H1 (cell line): ENCODE data around the gene ANKRD12. TPM values are rescaled to one million over a fixed set of nuclear protein-coding genes. Genes with fewer than 3 reads are reported as not detected.

Experiments
- ATF2 ChIP-seq: IDR thresholded peaks from 2 replicates; pipeline ENCODE4 v1.6.1; 2012; ENCODE audit warnings: low read length, inconsistent platforms
- BCL11A ChIP-seq, 2 experiments: IDR thresholded peaks; one replicate each; pipeline ENCODE4 v1.6.1; 2011; ENCODE audit warnings: low read depth in 2 of 2, low read length in 2 of 2, mild to moderate bottlenecking in 2 of 2
- CBX8 ChIP-seq: fragments of 300-800, 300-1000 bp; sonication (generic); IDR thresholded peaks from 2 replicates; pipeline ENCODE4 v1.7.1; 2016; ENCODE audit warnings: low read depth, low read length, borderline replicate concordance
- CTCF ChIP-seq, 3 experiments: IDR thresholded peaks; 1 replicate in 2 of 3; 2 replicates in 1 of 3; pipeline versions ENCODE4 v1.5.1 to v1.6.1; 2011; ENCODE audit warnings: low read length in 3 of 3, mild to moderate bottlenecking in 3 of 3, inconsistent platforms in 2 of 3, low read depth in 1 of 3, moderate library complexity in 1 of 3; ENCODE audit not compliant: insufficient read depth in 1 of 3; ENCODE audit errors: control extremely low read depth in 1 of 3
- FOSL1 ChIP-seq: IDR thresholded peaks from 2 replicates; pipeline ENCODE4 v1.6.1; 2011; ENCODE audit warnings: mild to moderate bottlenecking, low read depth, low read length, moderate library complexity; ENCODE audit not compliant: insufficient read depth
- HDAC2 ChIP-seq, 2 experiments: fragments of 300-600 bp in 1 of 2; sonication (generic) in 1 of 2; IDR thresholded peaks; 2 replicates each; pipeline ENCODE4 v1.6.1; 2011 to 2012; ENCODE audit warnings: low read depth in 2 of 2, low read length in 2 of 2, mild to moderate bottlenecking in 2 of 2, moderate library complexity in 2 of 2, borderline replicate concordance in 1 of 2, inconsistent platforms in 1 of 2
- NANOG ChIP-seq: IDR thresholded peaks from 2 replicates; pipeline ENCODE4 v1.6.1; 2011; ENCODE audit warnings: low read length, low read depth, mild to moderate bottlenecking, inconsistent platforms; ENCODE audit not compliant: insufficient read depth, poor library complexity, severe bottlenecking
- POLR2AphosphoS5 ChIP-seq: IDR thresholded peaks from 2 replicates; pipeline ENCODE4 v1.6.1; 2011; ENCODE audit warnings: low read depth, low read length
- POU5F1 ChIP-seq: IDR thresholded peaks from 2 replicates; pipeline ENCODE4 v1.6.1; 2011; ENCODE audit warnings: low read depth, mild to moderate bottlenecking, low read length, moderate library complexity
- RFX5 ChIP-seq: IDR thresholded peaks from 2 replicates; pipeline ENCODE4 v1.6.1; 2011; ENCODE audit warnings: low read depth, low read length, improper control_type of control experiment, borderline replicate concordance
- SAP30 ChIP-seq: fragments of 300-600 bp; sonication (generic); IDR thresholded peaks from 2 replicates; pipeline ENCODE4 v1.7.1; 2012; ENCODE audit warnings: low read length, moderate library complexity, mild to moderate bottlenecking, inconsistent platforms; ENCODE audit not compliant: insufficient read depth, insufficient replicate concordance
- SP1 ChIP-seq: IDR thresholded peaks from 2 replicates; pipeline ENCODE4 v1.6.1; 2011; ENCODE audit warnings: low read depth, low read length
- TAF1 ChIP-seq: IDR thresholded peaks from 2 replicates; pipeline ENCODE4 v1.6.1; 2011; ENCODE audit warnings: mild to moderate bottlenecking, low read depth, low read length
- TAF7 ChIP-seq: optimal IDR thresholded peaks from 2 replicates; pipeline ENCODE3; 2011; ENCODE audit warnings: low read depth, mild to moderate bottlenecking, inconsistent platforms, low read length, moderate library complexity, borderline replicate concordance
- TEAD4 ChIP-seq: IDR thresholded peaks from 2 replicates; pipeline ENCODE4 v1.6.1; 2012; ENCODE audit warnings: low read depth, low read length, inconsistent platforms, mixed read lengths
- YY1 ChIP-seq: IDR thresholded peaks from 2 replicates; pipeline ENCODE4 v1.6.1; 2011; ENCODE audit warnings: low read depth, mild to moderate bottlenecking, low read length
- ZNF274 ChIP-seq: IDR thresholded peaks from 2 replicates; pipeline ENCODE4 v1.7.0; 2012; ENCODE audit warnings: low read length, borderline replicate concordance; ENCODE audit errors: extremely low read depth
- polyA plus RNA-seq, 7 experiments: library from polyadenylated mRNA; depleted of rRNA in 3 of 7; stranded (reverse) in 5 of 7; unstranded in 2 of 7; fragments of >200 nt in 5 of 7; fragments of 200-250 nt in 2 of 7; gene quantifications; 1 replicate in 5 of 7; 2 replicates in 1 of 7; 4 replicates in 1 of 7; pipeline versions ENCODE4 v1.2.1 to v1.2.3, GENCODE V29; 2011 to 2013; ENCODE audit warnings: missing spikeins in 2 of 7, mixed read lengths in 2 of 7
- total RNA-seq: library from RNA; stranded (reverse); fragmentation: NEBNext Ultra II Directional; extraction: Animal tissue kit (Norgen Biotek cat#: 25700); gene quantifications from 2 replicates; pipeline ENCODE4 v1.2.1, GENCODE V29; 2021
- TF ChIP-seq, protein P1 (sequence below): IDR thresholded peaks from 2 replicates; pipeline ENCODE4 v1.6.1; 2011; ENCODE audit warnings: low read depth, mild to moderate bottlenecking, low read length; ENCODE audit not compliant: insufficient read depth

The ANKRD12 gene
- total and polyA plus RNA-seq, 2 of the 8 experiments (the other 6 are each of a cell fraction or from before 2014, with no cell fraction given) = 2.6 to 37.9 TPM

GRCh38 chr18:9136315-9137155 is at the start of gene ANKRD12 (continued):
- TF ChIP-seq HDAC2 (IDR thresholded peaks at IDR 0.05; ENCODE audit: borderline replicate concordance in 1 of 2, low read depth in 2 of 2, low read length in 2 of 2) (peak; percentile 78 to 96; a peak in 3 of 4 replicates), YY1 (peak; percentile 81), TAF1 (no peak; the same call in 1 of the 2 replicates), BCL11A (IDR thresholded peaks at IDR 0.05; ENCODE audit: low read depth in 2 of 2, low read length in 2 of 2) (no peak), POLR2AphosphoS5 (peak; percentile 76), ATF2 (no peak), NANOG (no peak), POU5F1 (no peak), RFX5 (no peak), ZNF274 (no peak), TEAD4 (peak; percentile 25; the same call in 1 of the 2 replicates), FOSL1 (no peak), SAP30 (peak; percentile 84), CTCF (IDR thresholded peaks at IDR 0.05; ENCODE audit: control extremely low read depth in 1 of 3, insufficient read depth in 1 of 3, low read depth in 1 of 3, low read length in 3 of 3) (no peak), TAF7 (peak; percentile 57), SP1 (peak; percentile 30; the same call in 1 of the 2 replicates), CBX8 (no peak)
- TF ChIP-seq, protein P1, sequence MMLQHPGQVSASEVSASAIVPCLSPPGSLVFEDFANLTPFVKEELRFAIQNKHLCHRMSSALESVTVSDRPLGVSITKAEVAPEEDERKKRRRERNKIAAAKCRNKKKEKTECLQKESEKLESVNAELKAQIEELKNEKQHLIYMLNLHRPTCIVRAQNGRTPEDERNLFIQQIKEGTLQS = peak; percentile 98
